Measurements from ENCODE around the gene FADS1.

DNA sequence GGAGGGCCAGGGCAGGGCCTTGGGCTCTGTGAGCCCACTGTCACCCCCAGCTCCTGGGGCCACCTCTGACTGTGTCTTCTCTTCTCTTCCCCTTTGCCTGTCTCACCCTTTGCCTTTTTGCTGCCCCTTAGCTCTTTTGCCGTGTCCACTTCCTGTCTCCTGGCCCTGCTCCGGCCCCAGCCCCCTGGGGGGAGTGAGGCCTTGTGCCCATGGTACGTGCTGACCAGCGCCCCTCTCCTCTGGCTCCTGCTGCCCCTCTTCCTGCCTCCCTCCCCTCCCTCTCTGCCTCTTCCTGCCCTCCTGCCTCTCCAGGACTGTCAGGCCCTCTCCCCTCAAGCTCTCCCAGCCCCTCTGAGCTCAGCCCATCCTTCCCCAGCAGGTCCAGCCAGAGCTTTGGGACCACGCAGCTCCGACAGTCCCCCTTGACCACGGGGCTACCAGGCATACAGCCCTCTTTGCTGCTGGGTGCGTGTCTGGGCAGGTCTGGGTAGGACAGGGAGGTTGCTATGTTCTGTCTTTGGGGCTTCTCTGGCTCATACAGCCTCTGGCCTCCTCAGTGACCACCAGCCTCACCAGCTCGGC lies 36.1 kb downstream of the FADS1 start:
- TF ChIP-seq, protein P1, sequence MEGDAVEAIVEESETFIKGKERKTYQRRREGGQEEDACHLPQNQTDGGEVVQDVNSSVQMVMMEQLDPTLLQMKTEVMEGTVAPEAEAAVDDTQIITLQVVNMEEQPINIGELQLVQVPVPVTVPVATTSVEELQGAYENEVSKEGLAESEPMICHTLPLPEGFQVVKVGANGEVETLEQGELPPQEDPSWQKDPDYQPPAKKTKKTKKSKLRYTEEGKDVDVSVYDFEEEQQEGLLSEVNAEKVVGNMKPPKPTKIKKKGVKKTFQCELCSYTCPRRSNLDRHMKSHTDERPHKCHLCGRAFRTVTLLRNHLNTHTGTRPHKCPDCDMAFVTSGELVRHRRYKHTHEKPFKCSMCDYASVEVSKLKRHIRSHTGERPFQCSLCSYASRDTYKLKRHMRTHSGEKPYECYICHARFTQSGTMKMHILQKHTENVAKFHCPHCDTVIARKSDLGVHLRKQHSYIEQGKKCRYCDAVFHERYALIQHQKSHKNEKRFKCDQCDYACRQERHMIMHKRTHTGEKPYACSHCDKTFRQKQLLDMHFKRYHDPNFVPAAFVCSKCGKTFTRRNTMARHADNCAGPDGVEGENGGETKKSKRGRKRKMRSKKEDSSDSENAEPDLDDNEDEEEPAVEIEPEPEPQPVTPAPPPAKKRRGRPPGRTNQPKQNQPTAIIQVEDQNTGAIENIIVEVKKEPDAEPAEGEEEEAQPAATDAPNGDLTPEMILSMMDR (IDR thresholded peaks at IDR 0.05; ENCODE audit: insufficient read depth, low read length) = no peak
- TF ChIP-seq, protein P2, sequence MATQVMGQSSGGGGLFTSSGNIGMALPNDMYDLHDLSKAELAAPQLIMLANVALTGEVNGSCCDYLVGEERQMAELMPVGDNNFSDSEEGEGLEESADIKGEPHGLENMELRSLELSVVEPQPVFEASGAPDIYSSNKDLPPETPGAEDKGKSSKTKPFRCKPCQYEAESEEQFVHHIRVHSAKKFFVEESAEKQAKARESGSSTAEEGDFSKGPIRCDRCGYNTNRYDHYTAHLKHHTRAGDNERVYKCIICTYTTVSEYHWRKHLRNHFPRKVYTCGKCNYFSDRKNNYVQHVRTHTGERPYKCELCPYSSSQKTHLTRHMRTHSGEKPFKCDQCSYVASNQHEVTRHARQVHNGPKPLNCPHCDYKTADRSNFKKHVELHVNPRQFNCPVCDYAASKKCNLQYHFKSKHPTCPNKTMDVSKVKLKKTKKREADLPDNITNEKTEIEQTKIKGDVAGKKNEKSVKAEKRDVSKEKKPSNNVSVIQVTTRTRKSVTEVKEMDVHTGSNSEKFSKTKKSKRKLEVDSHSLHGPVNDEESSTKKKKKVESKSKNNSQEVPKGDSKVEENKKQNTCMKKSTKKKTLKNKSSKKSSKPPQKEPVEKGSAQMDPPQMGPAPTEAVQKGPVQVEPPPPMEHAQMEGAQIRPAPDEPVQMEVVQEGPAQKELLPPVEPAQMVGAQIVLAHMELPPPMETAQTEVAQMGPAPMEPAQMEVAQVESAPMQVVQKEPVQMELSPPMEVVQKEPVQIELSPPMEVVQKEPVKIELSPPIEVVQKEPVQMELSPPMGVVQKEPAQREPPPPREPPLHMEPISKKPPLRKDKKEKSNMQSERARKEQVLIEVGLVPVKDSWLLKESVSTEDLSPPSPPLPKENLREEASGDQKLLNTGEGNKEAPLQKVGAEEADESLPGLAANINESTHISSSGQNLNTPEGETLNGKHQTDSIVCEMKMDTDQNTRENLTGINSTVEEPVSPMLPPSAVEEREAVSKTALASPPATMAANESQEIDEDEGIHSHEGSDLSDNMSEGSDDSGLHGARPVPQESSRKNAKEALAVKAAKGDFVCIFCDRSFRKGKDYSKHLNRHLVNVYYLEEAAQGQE (IDR thresholded peaks at IDR 0.05; ENCODE audit: insufficient replicate concordance, low read depth) = no peak
- TF ChIP-seq POLR2AphosphoS5 (IDR thresholded peaks at IDR 0.05; ENCODE audit: low read depth) (no peak), GABPA (IDR thresholded peaks at IDR 0.05; ENCODE audit: low read depth) (no peak), SPI1 (IDR thresholded peaks at IDR 0.05; ENCODE audit: borderline replicate concordance, low read depth) (no peak)

All from HL-60 (cell line).